GM21786 (cell line): Measurements from ENCODE around the gene ANKRD17.

Experiments used
- ATAC-seq: cut with Tn5 transposase; IDR thresholded peaks from one replicate; pipeline ENCODE4 v1.9.1; 2021; ENCODE audit not compliant: unreplicated experiment

Gene ANKRD17

GRCh38 chr4:73064536-73064935 is 194.1 kb downstream of the ANKRD17 start:
- no peak for ATAC-seq

- peak; percentile 95 for ATAC-seq
Observed at GRCh38 chr4:73055241-73055897, 203.2 kb downstream of the ANKRD17 start.

GRCh38 chr4:73053974-73054480 is 204.6 kb downstream of the ANKRD17 start:
- ATAC-seq = no peak

GRCh38 chr4:73053076-73053475 is 205.5 kb downstream of the ANKRD17 start:
- ATAC-seq = no peak

- ATAC-seq = no peak
Observed at GRCh38 chr4:73051625-73052024, 207.0 kb downstream of the ANKRD17 start.

GRCh38 chr4:73045879-73046278 is 212.7 kb downstream of the ANKRD17 start:
- no peak for ATAC-seq

GRCh38 chr4:73037057-73037456 is 221.5 kb downstream of the ANKRD17 start:
- no peak for ATAC-seq

GRCh38 chr4:73036123-73036522 is 222.5 kb downstream of the ANKRD17 start:
- no peak for ATAC-seq

- ATAC-seq = no peak
Observed at GRCh38 chr4:73034896-73035295, 223.7 kb downstream of the ANKRD17 start.

GRCh38 chr4:73028621-73029020 is 230.0 kb downstream of the ANKRD17 start:
- ATAC-seq = no peak
